GM12878 (cell line): ENCODE results near the gene KIF18A.

Experiments
- CBFB ChIP-seq: IDR thresholded peaks from 2 replicates; pipeline ENCODE4 v1.6.1; 2016; ENCODE audit warnings: antibody characterized with exemption, low read depth
- EP300 ChIP-seq, 2 experiments: fragments of 150-350 bp in 1 of 2; IDR thresholded peaks; 2 replicates each; pipeline ENCODE4 v1.6.1; 2011 to 2012; ENCODE audit warnings: low read depth in 2 of 2, low read length in 2 of 2, borderline replicate concordance in 1 of 2, improper control_type of control experiment in 1 of 2, inconsistent platforms in 1 of 2; ENCODE audit not compliant: control insufficient read depth in 1 of 2
- EZH2 ChIP-seq: IDR thresholded peaks from 2 replicates; pipeline ENCODE4 v1.6.1; 2012; ENCODE audit warnings: low read depth, mild to moderate bottlenecking, control low read depth, inconsistent platforms, low read length, borderline replicate concordance; ENCODE audit not compliant: control insufficient read depth
- FOXM1 ChIP-seq: IDR thresholded peaks from 2 replicates; pipeline ENCODE4 v1.6.1; 2012; ENCODE audit warnings: low read depth, mild to moderate bottlenecking, inconsistent platforms, low read length, moderate library complexity
- GABPA ChIP-seq: IDR thresholded peaks from 2 replicates; pipeline ENCODE4 v1.6.1; 2014; ENCODE audit warnings: antibody characterized with exemption, low read depth, mild to moderate bottlenecking, inconsistent platforms
- HDGF ChIP-seq: fragments of 450-650 bp; IDR thresholded peaks from 2 replicates; pipeline ENCODE4 v1.6.1; 2016; ENCODE audit warnings: antibody characterized with exemption
- MXI1 ChIP-seq: fragments of 150-350 bp; IDR thresholded peaks from 2 replicates; pipeline ENCODE4 v1.6.1; 2011; ENCODE audit warnings: low read depth, mild to moderate bottlenecking, inconsistent platforms, low read length, improper control_type of control experiment
- NBN ChIP-seq: fragments of 450-650 bp; IDR thresholded peaks from 2 replicates; pipeline ENCODE4 v1.6.1; 2016
- PAX5 ChIP-seq: IDR thresholded peaks from 2 replicates; pipeline ENCODE4 v1.6.1; 2011; ENCODE audit warnings: low read depth, low read length, borderline replicate concordance
- STAT3 ChIP-seq: IDR thresholded peaks from 2 replicates; pipeline ENCODE4 v1.6.1; 2011; ENCODE audit warnings: low read depth, low read length, improper control_type of control experiment
- SUPT20H ChIP-seq: IDR thresholded peaks from 2 replicates; pipeline ENCODE4 v1.6.1; 2011; ENCODE audit warnings: low read depth, mild to moderate bottlenecking, low read length, moderate library complexity, borderline replicate concordance; ENCODE audit not compliant: control insufficient read depth
- TF ChIP-seq, protein P1 (sequence below), 3 experiments: IDR thresholded peaks in 2 of 3; conservative IDR thresholded peaks in 1 of 3; 2 replicates each; pipeline ENCODE4 v1.5.1; 2011; ENCODE audit warnings: low read depth in 3 of 3, low read length in 3 of 3, mild to moderate bottlenecking in 3 of 3, control low read depth in 2 of 3, moderate library complexity in 2 of 3, inconsistent platforms in 1 of 3, mixed read lengths in 1 of 3; ENCODE audit not compliant: control insufficient read depth in 2 of 3, insufficient read depth in 1 of 3; ENCODE audit errors: extremely low read depth in 1 of 3

DNA sequence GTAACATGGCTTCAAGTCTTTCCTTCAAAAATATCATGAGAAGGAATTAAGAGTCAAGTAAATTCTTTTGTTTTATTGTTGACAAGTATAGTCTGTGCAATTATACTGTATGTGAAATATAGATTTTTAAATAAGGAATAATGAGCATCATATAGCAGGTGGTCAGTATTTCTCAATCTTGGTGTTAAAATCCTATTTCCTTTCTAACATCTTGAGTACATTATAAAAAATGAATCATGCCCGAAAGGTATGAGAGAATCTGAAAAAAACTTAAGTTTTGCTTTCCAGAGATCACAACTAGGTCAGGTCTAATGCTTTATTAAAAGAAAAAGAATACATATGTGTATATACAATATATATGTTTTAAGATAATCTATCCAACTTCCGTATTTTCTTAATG is 53.1 kb downstream of the KIF18A start:
- TF ChIP-seq, protein P1, sequence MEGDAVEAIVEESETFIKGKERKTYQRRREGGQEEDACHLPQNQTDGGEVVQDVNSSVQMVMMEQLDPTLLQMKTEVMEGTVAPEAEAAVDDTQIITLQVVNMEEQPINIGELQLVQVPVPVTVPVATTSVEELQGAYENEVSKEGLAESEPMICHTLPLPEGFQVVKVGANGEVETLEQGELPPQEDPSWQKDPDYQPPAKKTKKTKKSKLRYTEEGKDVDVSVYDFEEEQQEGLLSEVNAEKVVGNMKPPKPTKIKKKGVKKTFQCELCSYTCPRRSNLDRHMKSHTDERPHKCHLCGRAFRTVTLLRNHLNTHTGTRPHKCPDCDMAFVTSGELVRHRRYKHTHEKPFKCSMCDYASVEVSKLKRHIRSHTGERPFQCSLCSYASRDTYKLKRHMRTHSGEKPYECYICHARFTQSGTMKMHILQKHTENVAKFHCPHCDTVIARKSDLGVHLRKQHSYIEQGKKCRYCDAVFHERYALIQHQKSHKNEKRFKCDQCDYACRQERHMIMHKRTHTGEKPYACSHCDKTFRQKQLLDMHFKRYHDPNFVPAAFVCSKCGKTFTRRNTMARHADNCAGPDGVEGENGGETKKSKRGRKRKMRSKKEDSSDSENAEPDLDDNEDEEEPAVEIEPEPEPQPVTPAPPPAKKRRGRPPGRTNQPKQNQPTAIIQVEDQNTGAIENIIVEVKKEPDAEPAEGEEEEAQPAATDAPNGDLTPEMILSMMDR (IDR thresholded peaks at IDR 0.05 in 2 of 3, conservative IDR thresholded peaks at IDR 0.05 in 1 of 3; ENCODE audit: control insufficient read depth in 2 of 3, extremely low read depth in 1 of 3, insufficient read depth in 1 of 3, low read depth in 3 of 3, low read length in 3 of 3), result no peak
- TF ChIP-seq NBN (no peak), FOXM1 (no peak), HDGF (no peak), EZH2 (no peak), EP300 (IDR thresholded peaks at IDR 0.05; ENCODE audit: borderline replicate concordance in 1 of 2, control insufficient read depth in 1 of 2, low read depth in 2 of 2, low read length in 2 of 2) (no peak), GABPA (no peak), MXI1 (no peak), PAX5 (no peak), SUPT20H (no peak), CBFB (no peak), STAT3 (no peak)
